ENCODE measurements around the gene TCF15. TPM values are rescaled to one million over a fixed set of nuclear protein-coding genes. Genes with fewer than 3 reads are reported as not detected.

Gene TCF15
- total and polyA plus RNA-seq, 2 of the 13 experiments (the other 11 are each of a cell fraction or from before 2014, with no cell fraction given): not detected

DNA sequence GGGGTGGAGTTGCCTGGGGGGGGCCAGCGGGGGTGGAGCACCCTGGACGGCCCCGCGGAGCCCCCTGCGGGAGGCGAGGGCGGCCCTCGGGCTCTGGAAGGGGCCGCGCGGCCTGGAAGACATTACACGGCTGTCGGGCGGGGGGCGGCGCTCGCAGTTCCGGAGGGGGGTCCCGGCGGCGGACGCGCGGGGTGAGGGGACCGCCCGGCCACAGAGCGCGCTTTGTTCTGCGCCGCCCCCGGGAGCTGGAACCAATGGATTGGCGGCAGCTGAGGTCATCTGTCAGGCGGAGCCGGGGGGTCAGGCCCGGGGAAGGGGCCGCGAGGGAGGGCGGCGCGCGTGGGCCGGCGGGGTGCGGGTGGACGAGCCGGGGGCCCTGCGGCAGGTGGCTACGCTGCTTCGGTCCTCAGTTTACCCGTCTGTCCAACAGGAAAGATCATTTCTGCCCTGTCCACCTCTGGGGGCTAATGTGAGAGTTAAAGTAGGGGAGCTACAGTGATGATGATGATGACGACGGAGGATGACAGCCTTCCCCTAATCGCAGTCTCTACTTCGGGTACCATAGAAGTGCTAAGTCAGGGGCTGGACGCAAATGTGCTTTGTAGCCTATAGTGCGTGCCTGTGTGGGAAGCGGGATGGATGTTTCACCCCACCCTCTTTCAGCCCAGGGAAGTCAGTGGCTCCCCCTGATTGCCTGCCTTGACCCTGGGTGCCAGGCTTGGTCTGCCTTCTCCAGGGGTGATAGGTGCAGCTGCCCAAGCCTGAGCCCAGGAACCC is 32.5 kb upstream of the TCF15 start (continued):
- TF ChIP-seq, protein P1, sequence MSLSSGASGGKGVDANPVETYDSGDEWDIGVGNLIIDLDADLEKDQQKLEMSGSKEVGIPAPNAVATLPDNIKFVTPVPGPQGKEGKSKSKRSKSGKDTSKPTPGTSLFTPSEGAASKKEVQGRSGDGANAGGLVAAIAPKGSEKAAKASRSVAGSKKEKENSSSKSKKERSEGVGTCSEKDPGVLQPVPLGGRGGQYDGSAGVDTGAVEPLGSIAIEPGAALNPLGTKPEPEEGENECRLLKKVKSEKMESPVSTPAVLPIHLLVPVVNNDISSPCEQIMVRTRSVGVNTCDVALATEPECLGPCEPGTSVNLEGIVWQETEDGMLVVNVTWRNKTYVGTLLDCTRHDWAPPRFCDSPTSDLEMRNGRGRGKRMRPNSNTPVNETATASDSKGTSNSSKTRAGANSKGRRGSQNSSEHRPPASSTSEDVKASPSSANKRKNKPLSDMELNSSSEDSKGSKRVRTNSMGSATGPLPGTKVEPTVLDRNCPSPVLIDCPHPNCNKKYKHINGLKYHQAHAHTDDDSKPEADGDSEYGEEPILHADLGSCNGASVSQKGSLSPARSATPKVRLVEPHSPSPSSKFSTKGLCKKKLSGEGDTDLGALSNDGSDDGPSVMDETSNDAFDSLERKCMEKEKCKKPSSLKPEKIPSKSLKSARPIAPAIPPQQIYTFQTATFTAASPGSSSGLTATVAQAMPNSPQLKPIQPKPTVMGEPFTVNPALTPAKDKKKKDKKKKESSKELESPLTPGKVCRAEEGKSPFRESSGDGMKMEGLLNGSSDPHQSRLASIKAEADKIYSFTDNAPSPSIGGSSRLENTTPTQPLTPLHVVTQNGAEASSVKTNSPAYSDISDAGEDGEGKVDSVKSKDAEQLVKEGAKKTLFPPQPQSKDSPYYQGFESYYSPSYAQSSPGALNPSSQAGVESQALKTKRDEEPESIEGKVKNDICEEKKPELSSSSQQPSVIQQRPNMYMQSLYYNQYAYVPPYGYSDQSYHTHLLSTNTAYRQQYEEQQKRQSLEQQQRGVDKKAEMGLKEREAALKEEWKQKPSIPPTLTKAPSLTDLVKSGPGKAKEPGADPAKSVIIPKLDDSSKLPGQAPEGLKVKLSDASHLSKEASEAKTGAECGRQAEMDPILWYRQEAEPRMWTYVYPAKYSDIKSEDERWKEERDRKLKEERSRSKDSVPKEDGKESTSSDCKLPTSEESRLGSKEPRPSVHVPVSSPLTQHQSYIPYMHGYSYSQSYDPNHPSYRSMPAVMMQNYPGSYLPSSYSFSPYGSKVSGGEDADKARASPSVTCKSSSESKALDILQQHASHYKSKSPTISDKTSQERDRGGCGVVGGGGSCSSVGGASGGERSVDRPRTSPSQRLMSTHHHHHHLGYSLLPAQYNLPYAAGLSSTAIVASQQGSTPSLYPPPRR (CRISPR knock-in tag; IDR thresholded peaks at IDR 0.05; ENCODE audit: borderline replicate concordance): no peak; the same call in 1 of the 2 replicates
- TF ChIP-seq JDP2 (CRISPR knock-in tag; IDR thresholded peaks at IDR 0.05; ENCODE audit: borderline replicate concordance) (no peak), ZNF709 (CRISPR knock-in tag; IDR thresholded peaks at IDR 0.05) (no peak; the same call in 1 of the 2 replicates), PPARG (CRISPR knock-in tag; conservative IDR thresholded peaks at IDR 0.05) (peak; percentile 45; the same call in 1 of the 2 replicates), REL (CRISPR knock-in tag; conservative IDR thresholded peaks at IDR 0.05) (no peak), SRSF4 (IDR thresholded peaks at IDR 0.05; ENCODE audit: low read depth, low read length, poor library complexity, severe bottlenecking) (no peak), ZNF251 (CRISPR knock-in tag; IDR thresholded peaks at IDR 0.05) (no peak), ZNF562 (CRISPR knock-in tag; IDR thresholded peaks at IDR 0.05; ENCODE audit: borderline replicate concordance) (no peak), ZNF616 (CRISPR knock-in tag; IDR thresholded peaks at IDR 0.05; ENCODE audit: low read depth) (no peak), PAWR (CRISPR knock-in tag; IDR thresholded peaks at IDR 0.05; ENCODE audit: borderline replicate concordance) (no peak), ZNF615 (CRISPR knock-in tag; IDR thresholded peaks at IDR 0.05; ENCODE audit: borderline replicate concordance) (no peak)
- TF ChIP-seq, protein P2, sequence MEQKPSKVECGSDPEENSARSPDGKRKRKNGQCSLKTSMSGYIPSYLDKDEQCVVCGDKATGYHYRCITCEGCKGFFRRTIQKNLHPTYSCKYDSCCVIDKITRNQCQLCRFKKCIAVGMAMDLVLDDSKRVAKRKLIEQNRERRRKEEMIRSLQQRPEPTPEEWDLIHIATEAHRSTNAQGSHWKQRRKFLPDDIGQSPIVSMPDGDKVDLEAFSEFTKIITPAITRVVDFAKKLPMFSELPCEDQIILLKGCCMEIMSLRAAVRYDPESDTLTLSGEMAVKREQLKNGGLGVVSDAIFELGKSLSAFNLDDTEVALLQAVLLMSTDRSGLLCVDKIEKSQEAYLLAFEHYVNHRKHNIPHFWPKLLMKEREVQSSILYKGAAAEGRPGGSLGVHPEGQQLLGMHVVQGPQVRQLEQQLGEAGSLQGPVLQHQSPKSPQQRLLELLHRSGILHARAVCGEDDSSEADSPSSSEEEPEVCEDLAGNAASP (CRISPR knock-in tag; IDR thresholded peaks at IDR 0.05; ENCODE audit: borderline replicate concordance): peak; percentile 82; the same call in 1 of the 2 replicates
- TF ChIP-seq, protein P3, sequence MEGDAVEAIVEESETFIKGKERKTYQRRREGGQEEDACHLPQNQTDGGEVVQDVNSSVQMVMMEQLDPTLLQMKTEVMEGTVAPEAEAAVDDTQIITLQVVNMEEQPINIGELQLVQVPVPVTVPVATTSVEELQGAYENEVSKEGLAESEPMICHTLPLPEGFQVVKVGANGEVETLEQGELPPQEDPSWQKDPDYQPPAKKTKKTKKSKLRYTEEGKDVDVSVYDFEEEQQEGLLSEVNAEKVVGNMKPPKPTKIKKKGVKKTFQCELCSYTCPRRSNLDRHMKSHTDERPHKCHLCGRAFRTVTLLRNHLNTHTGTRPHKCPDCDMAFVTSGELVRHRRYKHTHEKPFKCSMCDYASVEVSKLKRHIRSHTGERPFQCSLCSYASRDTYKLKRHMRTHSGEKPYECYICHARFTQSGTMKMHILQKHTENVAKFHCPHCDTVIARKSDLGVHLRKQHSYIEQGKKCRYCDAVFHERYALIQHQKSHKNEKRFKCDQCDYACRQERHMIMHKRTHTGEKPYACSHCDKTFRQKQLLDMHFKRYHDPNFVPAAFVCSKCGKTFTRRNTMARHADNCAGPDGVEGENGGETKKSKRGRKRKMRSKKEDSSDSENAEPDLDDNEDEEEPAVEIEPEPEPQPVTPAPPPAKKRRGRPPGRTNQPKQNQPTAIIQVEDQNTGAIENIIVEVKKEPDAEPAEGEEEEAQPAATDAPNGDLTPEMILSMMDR (CRISPR knock-in tag; IDR thresholded peaks at IDR 0.05): peak; percentile 25; the same call in 1 of the 2 replicates

Data from HepG2 (cell line).